GM19467 (cell line): ENCODE measurements around the gene CCNA2.

Experiments used
- ATAC-seq: cut with Tn5 transposase; IDR thresholded peaks from one replicate; pipeline ENCODE4 v1.9.1; 2021; ENCODE audit warnings: mild to moderate bottlenecking, moderate library complexity; ENCODE audit not compliant: unreplicated experiment

The CCNA2 gene

DNA sequence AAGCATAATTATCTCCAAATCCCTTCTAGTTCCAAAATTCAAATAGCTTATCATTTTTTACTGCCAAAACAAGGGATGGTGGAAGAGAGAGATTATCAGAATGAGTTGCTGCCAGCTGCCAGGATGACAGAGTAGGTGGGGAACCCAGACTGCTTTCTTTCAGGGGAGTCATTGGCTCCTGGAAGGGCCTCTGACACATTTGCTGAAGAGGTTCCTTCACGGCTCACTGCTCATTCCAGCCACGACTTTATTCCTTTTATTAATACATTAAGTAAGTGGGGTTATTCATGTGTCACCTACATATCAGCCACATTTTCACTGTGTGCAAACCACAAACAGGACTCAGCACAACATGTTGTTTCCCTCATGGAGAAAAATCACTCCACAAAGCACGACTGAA lies 46.1 kb downstream of the CCNA2 start:
- no peak for ATAC-seq

DNA sequence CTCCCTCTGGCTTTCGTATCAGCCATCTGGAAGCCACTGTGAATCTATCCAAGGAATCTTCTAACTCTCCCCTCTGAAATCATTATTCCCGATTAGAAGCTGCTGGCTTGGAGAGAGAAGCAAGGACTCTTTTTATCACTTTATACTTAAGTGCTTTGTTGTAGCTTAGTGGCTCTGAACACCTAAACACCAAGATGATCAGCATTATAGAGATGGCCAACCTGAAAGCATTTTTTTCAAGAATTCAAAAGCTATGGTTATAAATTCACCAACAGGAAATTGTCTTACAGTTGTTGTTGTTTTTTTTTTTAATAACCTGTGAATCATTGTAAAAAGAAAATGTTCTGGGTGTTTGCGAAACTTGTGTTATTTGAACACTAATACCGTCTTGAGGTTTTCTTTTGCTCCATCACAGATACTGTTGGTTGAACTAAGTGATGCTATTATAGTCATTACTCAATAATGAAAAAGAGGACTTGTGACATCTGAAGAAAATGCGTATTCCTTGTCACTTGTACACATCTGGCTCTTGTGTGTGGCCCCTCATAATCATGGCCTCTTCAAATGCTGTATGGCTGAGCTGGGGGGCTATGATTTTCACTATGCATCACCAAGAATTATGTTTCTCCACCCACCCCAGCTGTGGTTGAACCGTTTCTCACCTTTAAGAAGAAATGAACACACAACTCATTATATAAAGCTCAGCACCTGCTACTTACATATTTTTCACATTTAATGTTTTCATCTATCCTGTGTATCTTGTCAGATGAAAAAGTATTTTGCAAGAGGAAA lies 46.9 kb downstream of the CCNA2 start:
- no peak for ATAC-seq

DNA sequence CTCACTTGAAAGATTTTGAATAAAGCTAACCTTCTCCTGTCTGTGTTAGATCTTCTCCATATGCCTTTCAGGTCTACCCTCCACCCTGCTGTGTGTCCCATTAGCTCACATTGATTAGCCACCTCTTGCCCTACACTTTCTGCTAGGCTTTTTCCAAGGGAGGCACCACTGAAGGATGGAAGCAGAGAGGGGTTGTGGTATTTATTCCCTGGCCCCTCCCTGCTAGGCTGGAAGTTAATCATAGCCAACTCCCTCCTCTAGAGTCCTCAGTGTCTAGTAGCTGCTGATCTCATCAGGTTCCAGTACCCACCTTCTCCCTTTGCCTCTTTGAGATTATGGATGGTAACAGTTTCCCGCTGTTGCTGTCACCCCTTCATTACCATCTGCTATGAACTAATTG lies 49.8 kb downstream of the CCNA2 start:
- ATAC-seq: no peak

DNA sequence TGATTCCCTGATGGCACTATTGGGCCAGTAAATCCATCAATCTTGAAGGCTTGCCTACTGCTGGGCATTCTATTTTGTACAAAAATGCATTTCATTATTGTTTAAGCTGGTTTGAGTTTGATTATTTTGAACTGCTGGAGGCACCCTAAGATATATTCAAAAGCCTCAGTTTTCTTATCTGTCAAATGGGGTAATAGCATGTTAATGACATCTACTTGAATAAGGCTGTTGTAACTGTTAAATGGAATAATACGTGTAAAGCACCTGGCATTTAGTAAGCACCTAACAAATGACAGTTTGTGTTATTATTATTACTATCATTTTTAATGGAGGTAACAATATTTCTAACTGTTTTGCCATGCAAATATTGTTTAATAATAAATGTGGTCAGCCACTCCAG lies 51.8 kb downstream of the CCNA2 start:
- no peak for ATAC-seq

DNA sequence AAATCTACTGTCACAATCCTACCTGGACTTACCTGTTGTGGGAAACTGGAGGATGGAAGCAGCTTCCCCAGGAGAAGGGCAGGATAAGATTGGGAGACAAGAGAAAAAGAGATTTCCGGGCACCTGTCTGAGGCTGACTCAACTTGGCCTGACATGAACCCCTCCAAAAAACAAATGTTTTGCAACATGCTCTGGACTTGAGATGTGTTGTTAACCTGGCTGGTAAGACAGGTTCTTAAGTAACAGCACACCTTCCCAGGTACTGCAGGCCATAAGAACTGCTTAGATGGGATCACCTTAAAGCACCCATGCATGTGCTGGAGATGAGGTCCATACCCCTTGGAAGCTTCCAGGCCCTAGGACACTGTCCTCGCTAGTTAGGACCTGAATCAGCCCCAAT lies 54.3 kb downstream of the CCNA2 start:
- ATAC-seq: no peak

DNA sequence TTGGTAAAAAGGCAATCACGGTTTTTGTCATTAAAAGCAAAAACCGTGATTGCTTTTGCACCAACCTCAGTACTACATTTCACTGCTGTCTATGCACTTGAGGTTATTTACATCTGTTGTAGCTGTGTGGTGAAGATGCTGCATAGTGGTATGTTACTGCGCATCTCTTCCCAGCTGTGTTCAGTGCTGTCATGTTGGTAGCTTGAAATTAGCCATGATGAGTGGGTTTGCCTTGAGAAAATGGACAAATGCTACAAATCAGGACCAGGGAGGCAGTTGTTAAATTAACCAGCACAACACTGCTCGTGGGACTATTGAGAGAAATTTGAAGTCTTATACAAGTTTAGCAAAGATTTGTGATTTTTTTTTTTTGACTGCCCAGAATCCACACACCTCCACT lies 56.5 kb downstream of the CCNA2 start:
- ATAC-seq: no peak
